Fibroblast of the aortic adventitia (primary cell): ENCODE data around the gene TAPBP. TPM values are rescaled to one million over a fixed set of nuclear protein-coding genes. Genes with fewer than 3 reads are reported as not detected.
"Not testable (repeated sequence)": the region's sequence is repeated elsewhere in the genome, so short reads cannot be mapped to it uniquely, and the experiment has no call there.

Source experiments
- DNase-seq: peaks from one replicate; pipeline ENCODE4 v3.0.0-alpha.2; 2010; ENCODE audit warnings: low read depth
- H3K4me3 ChIP-seq: 2 replicates; pipeline ENCODE4 v1.5.1; 2011; ENCODE audit warnings: low read depth, mild to moderate bottlenecking, control low read depth, low read length, moderate library complexity
- CTCF ChIP-seq: IDR thresholded peaks from 2 replicates; pipeline ENCODE4 v1.5.1; 2011; ENCODE audit warnings: mild to moderate bottlenecking, low read length, control low read depth, inconsistent platforms; ENCODE audit not compliant: insufficient read depth
- total RNA-seq: library from RNA; depleted of rRNA; stranded (reverse); fragments of >200 nt; gene quantifications from 2 replicates; pipeline ENCODE4 v1.2.3, GENCODE V29; 2012; ENCODE audit warnings: low replicate concordance

TAPBP gene
- total RNA-seq, 1 donor, result 50.2 TPM

- DNase-seq, result peak; percentile 89
- no peak for TF ChIP-seq CTCF
- peak within 1 kb of the TSS; percentile 94 for H3K4me3 ChIP-seq
Measured at GRCh38 chr6:33288921-33289783, 24.7 kb downstream of the TAPBP start, which contains the start of the genes PFDN6 and WDR46. TSS of gene PFDN6 (plus strand) at chr6:33289601. CDS start at chr6:33289857, 256 bp downstream. TSS of gene WDR46 (minus strand) at chr6:33289239. CDS start at chr6:33289170, 69 bp downstream.

GRCh38 chr6:33288141-33288920 lies 25.5 kb downstream of the TAPBP start:
- H3K4me3 ChIP-seq, result peak overlapping the region; percentile 94
- DNase-seq, result no peak
- no peak for TF ChIP-seq CTCF

DNA sequence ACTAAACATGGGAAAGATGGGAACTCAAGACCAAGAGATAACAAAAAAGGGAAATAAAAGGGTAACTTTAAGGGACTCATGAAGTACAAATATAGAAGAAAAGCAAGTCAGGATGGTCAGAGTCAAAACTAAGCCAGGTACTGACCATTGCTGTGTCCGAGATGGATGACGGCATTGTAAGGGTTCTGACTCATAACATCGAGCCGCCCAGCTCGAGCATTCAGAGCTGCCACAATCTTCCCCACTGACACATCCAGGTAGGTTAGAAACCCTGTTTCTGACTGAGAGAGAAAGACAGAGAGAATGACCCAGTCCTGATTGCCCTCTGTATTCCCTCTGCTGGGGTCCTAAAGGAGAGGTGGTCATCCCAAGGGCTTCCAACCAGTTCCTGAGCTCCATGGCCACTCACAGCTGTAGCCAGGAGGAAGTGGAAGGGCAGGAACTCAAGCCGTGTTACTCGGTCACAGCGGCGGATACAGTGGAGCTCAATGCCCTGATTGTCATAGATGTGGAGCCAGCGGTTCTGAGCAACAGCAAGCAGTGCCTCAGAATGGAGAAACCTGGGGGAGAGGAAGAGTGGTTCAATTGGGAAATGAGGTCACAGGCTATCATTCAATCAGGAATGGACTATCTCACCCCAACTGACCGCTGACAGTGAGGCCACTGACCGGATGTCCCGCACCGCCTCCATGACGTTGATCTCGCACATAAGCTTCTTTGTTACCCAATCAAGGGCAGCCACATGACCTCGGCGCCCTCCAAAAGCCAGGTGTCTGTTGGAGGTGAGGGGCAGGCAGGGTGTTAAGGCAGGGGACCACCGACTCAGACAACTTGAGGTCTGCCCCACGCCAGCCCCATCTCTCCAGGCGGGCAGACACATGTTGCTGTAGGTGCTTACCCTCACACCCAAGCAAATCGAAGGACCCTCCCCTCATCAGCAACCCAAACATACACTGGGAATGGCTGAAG lies 26.6 kb downstream of the TAPBP start:
- no peak for TF ChIP-seq CTCF

DNA sequence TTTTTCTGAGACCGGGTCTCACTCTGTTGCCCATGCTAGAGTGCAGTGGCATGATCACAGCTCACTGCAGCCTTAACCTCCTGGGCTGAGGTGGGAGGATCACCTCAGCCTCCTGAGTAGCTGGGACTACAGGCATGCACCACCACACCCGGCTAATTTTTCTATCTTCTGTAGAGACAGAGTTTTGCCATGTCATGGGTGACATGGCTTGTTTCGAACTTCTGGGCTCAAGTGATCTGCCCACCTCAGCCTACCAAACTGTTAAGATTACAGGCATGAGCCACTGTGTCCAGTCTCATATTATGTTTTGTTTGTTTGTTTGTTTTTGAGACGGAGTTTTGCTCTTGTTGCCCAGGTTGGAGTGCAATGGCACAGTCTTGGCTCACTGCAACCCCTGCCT lies 28.7 kb downstream of the TAPBP start:
- H3K4me3 ChIP-seq, DNase-seq: not testable (repeated sequence)

More for the DNA sequence above, 26.6 kb downstream of the TAPBP start:
- DNase-seq, result no peak
- no peak overlapping the region for H3K4me3 ChIP-seq

- no peak for TF ChIP-seq CTCF
- DNase-seq, result no peak
- no peak overlapping the region for H3K4me3 ChIP-seq
Measured at GRCh38 chr6:33280539-33280938, 33.3 kb downstream of the TAPBP start.

DNA sequence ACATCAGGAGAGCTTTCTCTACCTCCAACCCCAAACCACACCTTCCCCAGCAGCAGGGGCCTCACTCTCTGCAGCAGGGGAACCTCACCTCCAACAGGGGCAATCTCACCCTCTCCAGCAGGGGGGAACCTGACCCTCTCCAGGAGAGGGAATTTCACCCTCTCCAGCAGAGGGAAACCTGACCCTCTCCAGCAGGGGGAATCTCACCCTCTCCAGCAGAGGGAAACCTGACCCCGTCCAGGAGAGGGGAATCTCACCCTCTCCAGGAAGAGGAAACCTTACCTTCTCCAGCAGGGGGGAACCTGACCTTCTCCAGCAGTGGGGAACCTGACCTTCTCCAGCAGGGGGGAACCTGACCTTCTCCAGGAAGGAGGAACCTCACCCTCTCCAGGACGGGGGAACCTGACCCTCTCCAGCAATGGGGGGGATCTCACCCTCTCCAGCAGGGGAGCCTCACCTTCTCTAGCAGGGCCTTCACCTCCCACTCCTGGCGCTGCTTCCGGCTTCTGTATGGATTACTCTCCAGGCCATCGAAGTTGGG lies 33.8 kb downstream of the TAPBP start:
- peak; percentile 60 for TF ChIP-seq CTCF
- no peak overlapping the region for H3K4me3 ChIP-seq
- DNase-seq, result peak; percentile 40
